Endothelial cell of umbilical vein (primary cell): Measurements from ENCODE around the gene EXOC3. TPM values are rescaled to one million over a fixed set of nuclear protein-coding genes. Genes with fewer than 3 reads are reported as not detected.

Experiments
- BruUV-seq: library from RNA; stranded (reverse); fragments of 400-500 nt; replicated peaks from 2 replicates; lab custom pipeline; 2021; lab: Mats Ljungman, UMichigan
- CTCF ChIA-PET: fragments of 300-600, 350-600 bp; sonication (Branson Sonifier 250); formaldehyde crosslinking; loops from one replicate; lab custom pipeline; 2021; ENCODE audit warnings: antibody characterized with exemption, inconsistent platforms; lab: Charles Lee
- POLR2A ChIA-PET: fragments of 300-600, 350-600 bp; sonication (Branson Sonifier 250); formaldehyde crosslinking; loops from one replicate; lab custom pipeline; 2021; ENCODE audit warnings: antibody characterized with exemption, inconsistent platforms; lab: Charles Lee
- DNase-seq: peaks from one replicate; pipeline ENCODE4 v3.0.0-alpha.2; 2011; ENCODE audit warnings: low read depth, low spot score
- FAIRE-seq: peaks from 2 replicates; lab custom pipeline; 2011; peaks lifted over from hg19 to GRCh38; lab: Jason Lieb, UNC
- H2AFZ ChIP-seq: 2 replicates; pipeline ENCODE4 v1.6.0; 2012; ENCODE audit warnings: low read depth, low read length, control low read depth, inconsistent platforms
- H3K27ac ChIP-seq: 2 replicates; pipeline ENCODE4 v1.5.1; 2011; ENCODE audit warnings: low read depth, mild to moderate bottlenecking, control low read depth, low read length, moderate library complexity; ENCODE audit not compliant: insufficient read depth
- H3K27me3 ChIP-seq, 2 experiments: 2 replicates each; pipeline versions ENCODE4 v1.6.0 to v1.6.1; 2011; ENCODE audit warnings: low read length in 2 of 2, mixed read lengths in 1 of 2; ENCODE audit not compliant: control insufficient read depth in 2 of 2, insufficient read depth in 2 of 2
- H3K36me3 ChIP-seq, 2 experiments: 2 replicates in 1 of 2; 3 replicates in 1 of 2; pipeline ENCODE4 v1.5.1; 2011; ENCODE audit warnings: low read length in 2 of 2, mild to moderate bottlenecking in 1 of 2, moderate library complexity in 1 of 2; ENCODE audit not compliant: control insufficient read depth in 2 of 2, insufficient read depth in 2 of 2; ENCODE audit errors: extremely low read depth in 1 of 2
- H3K4me1 ChIP-seq: 3 replicates; pipeline ENCODE4 v1.5.1; 2011; ENCODE audit warnings: mild to moderate bottlenecking, low read length; ENCODE audit not compliant: control insufficient read depth, insufficient read depth; ENCODE audit errors: extremely low read depth
- H3K4me2 ChIP-seq: 2 replicates; pipeline ENCODE4 v1.6.1; 2011; ENCODE audit warnings: low read length, control low read depth, mixed read lengths; ENCODE audit not compliant: insufficient read depth
- H3K4me3 ChIP-seq, 3 experiments: fragments of 200-600 bp in 1 of 3; sonication (generic), shearing (Covaris generic) in 1 of 3; replicated peaks in 1 of 3; 2 replicates each; pipeline ENCODE4 v1.5.1; 2011 to 2016; ENCODE audit warnings: control low read depth in 3 of 3, low read length in 3 of 3, mild to moderate bottlenecking in 2 of 3, inconsistent platforms in 1 of 3, low read depth in 1 of 3, moderate library complexity in 1 of 3; ENCODE audit not compliant: insufficient read depth in 1 of 3
- H3K79me2 ChIP-seq: 2 replicates; pipeline ENCODE4 v1.6.0; 2012; ENCODE audit warnings: low read length, inconsistent platforms; ENCODE audit not compliant: control insufficient read depth, insufficient read depth
- H3K9ac ChIP-seq: replicated peaks from 2 replicates; pipeline ENCODE3; 2011; ENCODE audit warnings: low read length, control low read depth; ENCODE audit not compliant: insufficient read depth; ENCODE audit errors: extremely low read depth
- H3K9me1 ChIP-seq: replicated peaks from 3 replicates; pipeline ENCODE4 v1.6.0; 2011; ENCODE audit warnings: mild to moderate bottlenecking, low read length; ENCODE audit not compliant: control insufficient read depth, insufficient read depth; ENCODE audit errors: extremely low read depth
- H3K9me3 ChIP-seq: replicated peaks from 2 replicates; pipeline ENCODE4 v1.5.1; 2012; ENCODE audit warnings: low read length, inconsistent platforms; ENCODE audit not compliant: control insufficient read depth, insufficient read depth
- H4K20me1 ChIP-seq: replicated peaks from 2 replicates; pipeline ENCODE3; 2011; ENCODE audit warnings: mild to moderate bottlenecking, low read length; ENCODE audit not compliant: control insufficient read depth, insufficient read depth; ENCODE audit errors: extremely low read depth
- EZH2 ChIP-seq: IDR thresholded peaks from 2 replicates; pipeline ENCODE4 v1.6.1; 2012; ENCODE audit warnings: borderline replicate concordance, low read depth, mild to moderate bottlenecking, moderate library complexity, low read length, inconsistent platforms; ENCODE audit not compliant: severe bottlenecking
- FOS ChIP-seq: IDR thresholded peaks from 2 replicates; pipeline ENCODE4 v1.6.1; 2011; ENCODE audit warnings: mild to moderate bottlenecking, low read length, moderate library complexity, borderline replicate concordance; ENCODE audit not compliant: insufficient read depth
- GATA2 ChIP-seq: IDR thresholded peaks from 2 replicates; pipeline ENCODE4 v1.7.0; 2011; ENCODE audit warnings: low read depth, mild to moderate bottlenecking, moderate library complexity, mixed read lengths, low read length; ENCODE audit not compliant: insufficient read length, insufficient read depth
- JUN ChIP-seq: IDR thresholded peaks from 2 replicates; pipeline ENCODE4 v1.6.1; 2011; ENCODE audit warnings: borderline replicate concordance, low read depth; ENCODE audit not compliant: insufficient read length, insufficient read depth
- MYC ChIP-seq: IDR thresholded peaks from one replicate; pipeline ENCODE4 v1.6.1; 2011; ENCODE audit warnings: mild to moderate bottlenecking, low read depth, low read length
- POLR2A ChIP-seq: IDR thresholded peaks from 2 replicates; pipeline ENCODE4 v1.6.1; 2012; ENCODE audit warnings: low read depth, mild to moderate bottlenecking, control low read depth, low read length
- POLR2AphosphoS5 ChIP-seq: IDR thresholded peaks from 2 replicates; pipeline ENCODE4 v1.6.1; 2012; ENCODE audit warnings: low read depth, mild to moderate bottlenecking, control low read depth, low read length, moderate library complexity; ENCODE audit not compliant: insufficient read depth
- dilution Hi-C: fragments of 300-500 bp; cut with MboI; formaldehyde crosslinking; loops from one replicate; pipeline ENCODE4 v1.15.0; 2019; ENCODE audit warnings: low sequenced_read_pairs; ENCODE audit not compliant: extremely low pct_ligation_motif_present
- intact Hi-C: fragments of 100-400 bp; cut with micrococcal nuclease; formaldehyde crosslinking; loops from one replicate; pipeline ENCODE4 v1.10.0; 2022
- polyA plus RNA-seq, 4 experiments: library from polyadenylated mRNA; depleted of rRNA in 3 of 4; stranded (reverse) in 3 of 4; unstranded in 1 of 4; fragments of >200 nt; gene quantifications; 2 replicates each; pipeline versions ENCODE4 v1.2.1 to v1.2.3, GENCODE V29; 2011 to 2012; ENCODE audit warnings: missing spikeins in 1 of 4
- total RNA-seq: library from RNA; stranded (reverse); gene quantifications from 2 replicates; pipeline ENCODE4 v1.2.3, GENCODE V29; 2021
- TF ChIP-seq, protein P1 (sequence below): IDR thresholded peaks from 2 replicates; pipeline ENCODE4 v1.6.1; 2011; ENCODE audit not compliant: insufficient read depth, insufficient read length
- TF ChIP-seq, protein P2 (sequence below), 2 donors: IDR thresholded peaks; 1 replicate in 1 of 2; 2 replicates in 1 of 2; pipeline ENCODE4 v1.5.1; 2011; ENCODE audit warnings: low read length in 2 of 2, mild to moderate bottlenecking in 2 of 2, moderate library complexity in 2 of 2, control low read depth in 1 of 2, inconsistent platforms in 1 of 2, low read depth in 1 of 2; ENCODE audit not compliant: insufficient read depth in 1 of 2; ENCODE audit errors: extremely low read depth in 1 of 2

Gene EXOC3
- total and polyA plus RNA-seq, 2 donors (not counting 3 experiments of a cell fraction or from before 2014, with no cell fraction given): 26.4 to 52.9 TPM

DNA sequence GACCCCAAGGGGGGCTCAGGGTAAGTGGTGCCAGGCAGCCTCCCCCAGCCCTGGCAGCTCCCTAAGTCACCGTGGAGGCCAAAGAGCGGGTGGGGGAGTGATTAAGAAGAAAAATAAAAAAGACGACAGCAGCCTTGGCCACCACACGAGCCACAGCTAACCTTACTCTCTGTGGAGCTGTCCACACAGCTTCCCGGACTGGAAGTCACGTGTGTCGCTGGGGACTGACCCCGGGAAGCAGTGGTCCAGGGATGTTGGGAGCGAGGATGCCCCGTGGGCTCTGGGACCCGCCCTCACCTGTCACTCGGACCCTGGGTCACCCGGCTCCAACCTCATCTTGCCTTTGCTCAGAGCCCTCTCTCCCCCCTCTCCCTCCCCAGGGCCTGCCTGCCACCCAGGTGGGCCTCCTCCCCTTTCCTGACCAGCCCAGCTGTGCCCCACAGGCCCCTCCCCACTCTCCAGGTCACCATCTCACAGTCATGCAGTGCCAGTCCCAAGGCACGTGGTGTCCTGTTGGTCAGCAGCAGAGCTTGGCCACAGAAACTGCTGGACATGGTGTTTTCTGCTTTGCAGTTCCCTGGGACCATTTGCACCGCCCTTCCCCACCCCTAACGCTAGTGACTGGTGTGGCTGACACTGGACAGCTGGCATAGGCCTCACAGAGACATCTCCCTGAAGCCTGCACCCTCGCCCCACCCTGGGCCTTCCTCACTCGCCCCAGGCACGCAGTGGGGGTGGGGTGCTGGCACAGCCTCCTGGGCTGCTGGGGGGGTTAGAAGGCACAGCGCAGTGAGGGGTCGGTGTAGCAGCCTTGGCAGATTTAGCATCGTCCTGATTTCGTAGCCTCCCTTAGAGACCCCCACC, 9.8 kb upstream of the EXOC3 start:
- intact Hi-C loops (no loop called here), dilution Hi-C loops (no loop called here)
- no peak for DNase-seq
- H3K79me2 ChIP-seq: no peaks in the 10 kb centered on the region
- no peak overlapping the region for H2AFZ ChIP-seq
- FAIRE-seq: no peak
- no peaks in the 10 kb centered on the region for H3K27me3 ChIP-seq
- H3K27ac ChIP-seq: no peak overlapping the region
- BruUV-seq: no TSS peak
- no peaks in the 10 kb centered on the region for H3K9me1 ChIP-seq
- no peaks in the 10 kb centered on the region for H4K20me1 ChIP-seq
- no peaks in the 10 kb centered on the region for H3K9me3 ChIP-seq
- no peak overlapping the region for H3K9ac ChIP-seq
- TF ChIP-seq POLR2A (no peak), GATA2 (no peak), MYC (no peak), FOS (no peak), EZH2 (no peak), POLR2AphosphoS5 (no peak), JUN (no peak)
- TF ChIP-seq, protein P1, sequence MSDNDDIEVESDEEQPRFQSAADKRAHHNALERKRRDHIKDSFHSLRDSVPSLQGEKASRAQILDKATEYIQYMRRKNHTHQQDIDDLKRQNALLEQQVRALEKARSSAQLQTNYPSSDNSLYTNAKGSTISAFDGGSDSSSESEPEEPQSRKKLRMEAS: no peak
- TF ChIP-seq, protein P2, sequence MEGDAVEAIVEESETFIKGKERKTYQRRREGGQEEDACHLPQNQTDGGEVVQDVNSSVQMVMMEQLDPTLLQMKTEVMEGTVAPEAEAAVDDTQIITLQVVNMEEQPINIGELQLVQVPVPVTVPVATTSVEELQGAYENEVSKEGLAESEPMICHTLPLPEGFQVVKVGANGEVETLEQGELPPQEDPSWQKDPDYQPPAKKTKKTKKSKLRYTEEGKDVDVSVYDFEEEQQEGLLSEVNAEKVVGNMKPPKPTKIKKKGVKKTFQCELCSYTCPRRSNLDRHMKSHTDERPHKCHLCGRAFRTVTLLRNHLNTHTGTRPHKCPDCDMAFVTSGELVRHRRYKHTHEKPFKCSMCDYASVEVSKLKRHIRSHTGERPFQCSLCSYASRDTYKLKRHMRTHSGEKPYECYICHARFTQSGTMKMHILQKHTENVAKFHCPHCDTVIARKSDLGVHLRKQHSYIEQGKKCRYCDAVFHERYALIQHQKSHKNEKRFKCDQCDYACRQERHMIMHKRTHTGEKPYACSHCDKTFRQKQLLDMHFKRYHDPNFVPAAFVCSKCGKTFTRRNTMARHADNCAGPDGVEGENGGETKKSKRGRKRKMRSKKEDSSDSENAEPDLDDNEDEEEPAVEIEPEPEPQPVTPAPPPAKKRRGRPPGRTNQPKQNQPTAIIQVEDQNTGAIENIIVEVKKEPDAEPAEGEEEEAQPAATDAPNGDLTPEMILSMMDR (IDR thresholded peaks at IDR 0.05; ENCODE audit: extremely low read depth in 1 of 2, insufficient read depth in 1 of 2, low read depth in 1 of 2, low read length in 2 of 2): no peak
- no peak overlapping the region for H3K4me2 ChIP-seq
- no peaks in the 10 kb centered on the region for H3K36me3 ChIP-seq
- H3K4me1 ChIP-seq: no peaks in the 10 kb centered on the region
- ChIA-PET POLR2A (no interaction called here), CTCF (interaction anchor here (0.6 to 7.1 kb wide), 3 partner anchors 24 to 244 kb away, joined by 4 to 94 read pairs (median 6); no protein-coding TSS in a partner anchor)
- H3K4me3 ChIP-seq: no peak overlapping the region
